WTC11 (cell line): ENCODE data around the gene SETD4. TPM values are rescaled to one million over a fixed set of nuclear protein-coding genes. Genes with fewer than 3 reads are reported as not detected.

Source experiments
- ATAC-seq: fragments of 200-7000 bp; cut with Tn5 transposase; 2 replicates; pipeline ENCODE4 v1.10.0; 2021; ENCODE audit warnings: mild to moderate bottlenecking, moderate library complexity
- CTCF ChIA-PET: fragments of 300-600 bp; sonication (Branson Sonifier 250); formaldehyde crosslinking; loops from one replicate; lab custom pipeline; 2021; ENCODE audit warnings: antibody characterized with exemption; lab: Charles Lee
- POLR2A ChIA-PET: fragments of 350-600 bp; sonication (Branson Sonifier 250); formaldehyde crosslinking; loops from one replicate; lab custom pipeline; 2021; ENCODE audit warnings: antibody characterized with exemption; lab: Charles Lee
- DNase-seq: peaks from one replicate; pipeline ENCODE4 v3.0.0; 2021; ENCODE audit warnings: low spot score
- H3K27ac Mint-ChIP-seq: 2 replicates; pipeline ENCODE4 v1.8.0; 2021; ENCODE audit warnings: mixed read lengths
- H3K27me3 Mint-ChIP-seq: 2 replicates; pipeline ENCODE4 v1.8.0; 2021; ENCODE audit warnings: low read depth, mild to moderate bottlenecking, moderate library complexity, mixed read lengths
- H3K36me3 Mint-ChIP-seq: 2 replicates; pipeline ENCODE4 v1.8.0; 2021; ENCODE audit warnings: mixed read lengths
- H3K4me1 Mint-ChIP-seq: 2 replicates; pipeline ENCODE4 v1.8.0; 2022; ENCODE audit warnings: mixed read lengths
- H3K4me3 Mint-ChIP-seq: 2 replicates; pipeline ENCODE4 v1.8.0; 2021; ENCODE audit warnings: mild to moderate bottlenecking, moderate library complexity, mixed read lengths
- H3K9me3 Mint-ChIP-seq: 2 replicates; pipeline ENCODE4 v1.8.0; 2021; ENCODE audit warnings: mixed read lengths
- ATF1 ChIP-seq: sonication (generic); formaldehyde crosslinking; IDR thresholded peaks from 2 replicates; pipeline ENCODE4 v1.8.1; 2023; ENCODE audit warnings: mild to moderate bottlenecking, moderate library complexity, missing genetic modification reagents
- CBFB ChIP-seq: sonication (generic); formaldehyde crosslinking; IDR thresholded peaks from 2 replicates; pipeline ENCODE4 v1.8.1; 2022; ENCODE audit warnings: mild to moderate bottlenecking, low read depth, missing genetic modification reagents
- CREM ChIP-seq: sonication (generic); formaldehyde crosslinking; IDR thresholded peaks from 2 replicates; pipeline ENCODE4 v1.8.1; 2022; ENCODE audit warnings: mild to moderate bottlenecking, missing genetic modification reagents, moderate library complexity
- E2F5 ChIP-seq: sonication (generic); formaldehyde crosslinking; IDR thresholded peaks from 2 replicates; pipeline ENCODE4 v1.8.1; 2022; ENCODE audit warnings: mild to moderate bottlenecking, moderate library complexity, missing genetic modification reagents
- ELF4 ChIP-seq: sonication (generic); formaldehyde crosslinking; IDR thresholded peaks from 2 replicates; pipeline ENCODE4 v1.8.1; 2022; ENCODE audit warnings: low read depth, mild to moderate bottlenecking, moderate library complexity, missing genetic modification reagents
- ETV6 ChIP-seq: sonication (generic); formaldehyde crosslinking; IDR thresholded peaks from 2 replicates; pipeline ENCODE4 v1.8.1; 2022; ENCODE audit warnings: mild to moderate bottlenecking, missing genetic modification reagents
- FOXJ3 ChIP-seq: sonication (generic); formaldehyde crosslinking; IDR thresholded peaks from 2 replicates; pipeline ENCODE4 v1.9.0; 2021; ENCODE audit warnings: missing genetic modification reagents, mild to moderate bottlenecking, borderline replicate concordance
- FOXK1 ChIP-seq: sonication (generic); formaldehyde crosslinking; IDR thresholded peaks from 2 replicates; pipeline ENCODE4 v1.8.0; 2022; ENCODE audit warnings: mild to moderate bottlenecking, moderate library complexity, missing genetic modification reagents
- HMGA2 ChIP-seq: fragments of 250-450 bp; sonication (Bioruptor Pico); IDR thresholded peaks from 2 replicates; pipeline ENCODE4 v1.4.0; 2021; ENCODE audit warnings: mild to moderate bottlenecking, moderate library complexity
- HMGXB4 ChIP-seq: sonication (generic); formaldehyde crosslinking; IDR thresholded peaks from 2 replicates; pipeline ENCODE4 v1.8.1; 2023; ENCODE audit warnings: mild to moderate bottlenecking, moderate library complexity, missing genetic modification reagents
- IRF2 ChIP-seq: sonication (generic); formaldehyde crosslinking; IDR thresholded peaks from 2 replicates; pipeline ENCODE4 v1.8.0; 2022; ENCODE audit warnings: low read depth, missing genetic modification reagents, borderline replicate concordance
- JAZF1 ChIP-seq: fragments of 250-450 bp; sonication (Bioruptor Pico); IDR thresholded peaks from 2 replicates; pipeline ENCODE4 v1.9.0; 2021; ENCODE audit warnings: moderate library complexity, mild to moderate bottlenecking, inconsistent platforms
- JUN ChIP-seq: sonication (generic); formaldehyde crosslinking; IDR thresholded peaks from 2 replicates; pipeline ENCODE4 v1.8.0; 2023; ENCODE audit warnings: mild to moderate bottlenecking, missing genetic modification reagents
- KAT7 ChIP-seq: sonication (generic); formaldehyde crosslinking; IDR thresholded peaks from 2 replicates; pipeline ENCODE4 v1.8.1; 2023; ENCODE audit warnings: missing genetic modification reagents, mild to moderate bottlenecking, borderline replicate concordance
- MLX ChIP-seq: sonication (generic); formaldehyde crosslinking; IDR thresholded peaks from 2 replicates; pipeline ENCODE4 v1.8.1; 2023; ENCODE audit warnings: mild to moderate bottlenecking, missing genetic modification reagents, moderate library complexity
- NFATC4 ChIP-seq: fragments of 250-450 bp; sonication (Bioruptor Pico); IDR thresholded peaks from 2 replicates; pipeline ENCODE4 v1.9.0; 2021; ENCODE audit warnings: mild to moderate bottlenecking
- NFE2L1 ChIP-seq: sonication (generic); formaldehyde crosslinking; IDR thresholded peaks from 2 replicates; pipeline ENCODE4 v1.8.1; 2023; ENCODE audit warnings: missing genetic modification reagents
- NFYB ChIP-seq: sonication (generic); formaldehyde crosslinking; conservative IDR thresholded peaks from 2 replicates; pipeline ENCODE4 v1.8.0; 2022; ENCODE audit warnings: low read depth, missing genetic modification reagents
- OVOL2 ChIP-seq: fragments of 250-450 bp; sonication (Bioruptor Pico); IDR thresholded peaks from 2 replicates; pipeline ENCODE4 v1.9.0; 2021; ENCODE audit warnings: mild to moderate bottlenecking, borderline replicate concordance
- PRDM15 ChIP-seq: sonication (generic); formaldehyde crosslinking; IDR thresholded peaks from 2 replicates; pipeline ENCODE4 v1.8.0; 2022; ENCODE audit warnings: missing genetic modification reagents
- SMAD4 ChIP-seq: sonication (generic); formaldehyde crosslinking; IDR thresholded peaks from 2 replicates; pipeline ENCODE4 v1.8.0; 2022; ENCODE audit warnings: mild to moderate bottlenecking, missing genetic modification reagents
- USF1 ChIP-seq: sonication (generic); formaldehyde crosslinking; IDR thresholded peaks from 2 replicates; pipeline ENCODE4 v1.8.0; 2022; ENCODE audit warnings: mild to moderate bottlenecking, missing genetic modification reagents
- ZBTB21 ChIP-seq: sonication (generic); formaldehyde crosslinking; IDR thresholded peaks from 2 replicates; pipeline ENCODE4 v1.8.1; 2023; ENCODE audit warnings: mild to moderate bottlenecking, missing genetic modification reagents, borderline replicate concordance
- ZNF219 ChIP-seq: sonication (generic); formaldehyde crosslinking; IDR thresholded peaks from 2 replicates; pipeline ENCODE4 v1.8.0; 2023; ENCODE audit warnings: missing genetic modification reagents, mild to moderate bottlenecking, borderline replicate concordance
- ZNF281 ChIP-seq: sonication (generic); formaldehyde crosslinking; IDR thresholded peaks from 2 replicates; pipeline ENCODE4 v1.8.0; 2023; ENCODE audit warnings: mild to moderate bottlenecking, missing genetic modification reagents
- ZSCAN18 ChIP-seq: fragments of 250-450 bp; sonication (Bioruptor Pico); IDR thresholded peaks from 2 replicates; pipeline ENCODE4 v2.1.2; 2022; ENCODE audit warnings: mild to moderate bottlenecking, moderate library complexity
- total RNA-seq: library from RNA; stranded (reverse); gene quantifications from 3 replicates; pipeline ENCODE4 v1.2.3, GENCODE V29; 2021

The SETD4 gene
- total RNA-seq, 1 experiment from 2014 or later = 64.8 TPM

GRCh38 chr21:36024782-36025181, 35.5 kb downstream of the SETD4 start:
- peaks cover 9% of the 10 kb centered on the region for H3K4me1 Mint-ChIP-seq
- DNase-seq = no peak
- no peak for ATAC-seq
- CTCF ChIA-PET = interaction anchor here (1.6 kb wide), 1 partner anchor 11 kb away, joined by 8 read pairs; no protein-coding TSS in a partner anchor
- H3K9me3 Mint-ChIP-seq = peaks cover 12% of the 10 kb centered on the region
- no peak overlapping the region for H3K4me3 Mint-ChIP-seq
- no peak for TF ChIP-seq ZNF281
- no peak for TF ChIP-seq HMGXB4
- no peak for TF ChIP-seq ELF4 (CRISPR knock-in tag)
- TF ChIP-seq NFE2L1 (CRISPR knock-in tag) = no peak
- no peak for TF ChIP-seq SMAD4 (CRISPR knock-in tag)
- TF ChIP-seq CBFB (CRISPR knock-in tag) = no peak
- TF ChIP-seq CREM = no peak
- no peak for TF ChIP-seq JUN (CRISPR knock-in tag)
- no peak for TF ChIP-seq ZBTB21 (CRISPR knock-in tag)
- H3K27ac Mint-ChIP-seq = no peak overlapping the region
- peaks cover 11% of the 10 kb centered on the region for H3K36me3 Mint-ChIP-seq
- POLR2A ChIA-PET = no interaction called here
- no peaks in the 10 kb centered on the region for H3K27me3 Mint-ChIP-seq

GRCh38 chr21:36023092-36023480, 37.2 kb downstream of the SETD4 start:
- peaks cover 11% of the 10 kb centered on the region for H3K36me3 Mint-ChIP-seq
- no peak for DNase-seq
- peaks cover 12% of the 10 kb centered on the region for H3K9me3 Mint-ChIP-seq
- H3K27me3 Mint-ChIP-seq = no peaks in the 10 kb centered on the region
- no peak overlapping the region for H3K4me3 Mint-ChIP-seq
- POLR2A ChIA-PET = no interaction called here
- no peak overlapping the region for H3K27ac Mint-ChIP-seq
- H3K4me1 Mint-ChIP-seq = peaks cover 2% of the 10 kb centered on the region
- CTCF ChIA-PET = interaction anchor here (1.2 kb wide), 1 partner anchor 1278 kb away, joined by 3 read pairs; no protein-coding TSS in a partner anchor
- ATAC-seq = no peak
- no peak for TF ChIP-seq OVOL2 (CRISPR knock-in tag)
- TF ChIP-seq ATF1 (CRISPR knock-in tag) = no peak
- TF ChIP-seq ETV6 = no peak
- TF ChIP-seq E2F5 (CRISPR knock-in tag) = no peak
- TF ChIP-seq HMGA2 (CRISPR knock-in tag) = no peak
- no peak for TF ChIP-seq ZSCAN18 (CRISPR knock-in tag)
- no peak for TF ChIP-seq MLX (CRISPR knock-in tag)
- no peak for TF ChIP-seq SMAD4 (CRISPR knock-in tag)
- TF ChIP-seq FOXK1 (CRISPR knock-in tag) = no peak
- TF ChIP-seq NFYB (CRISPR knock-in tag) = no peak
- TF ChIP-seq KAT7 (CRISPR knock-in tag) = no peak
- TF ChIP-seq FOXJ3 = no peak
- TF ChIP-seq USF1 = no peak
- TF ChIP-seq IRF2 = no peak
- TF ChIP-seq ZNF219 (CRISPR knock-in tag) = no peak
- TF ChIP-seq JAZF1 (CRISPR knock-in tag) = no peak
- no peak for TF ChIP-seq PRDM15 (CRISPR knock-in tag)
- TF ChIP-seq NFATC4 = no peak
